GM19023 (cell line): ENCODE data around the gene PPME1.

Experiments
- ATAC-seq: cut with Tn5 transposase; IDR thresholded peaks from one replicate; pipeline ENCODE4 v1.9.1; 2021; ENCODE audit warnings: mild to moderate bottlenecking, moderate library complexity; ENCODE audit not compliant: unreplicated experiment

The PPME1 gene

GRCh38 chr11:74221816-74222215, 50.7 kb downstream of the PPME1 start:
- ATAC-seq = no peak

GRCh38 chr11:74225565-74225964, 54.5 kb downstream of the PPME1 start:
- no peak for ATAC-seq

- ATAC-seq = no peak
These were observed 55.8 kb downstream of the PPME1 start for GRCh38 chr11:74226907-74227306.

- ATAC-seq = no peak
These were observed 61.3 kb downstream of the PPME1 start for GRCh38 chr11:74232311-74232950.

GRCh38 chr11:74233683-74234082, 62.6 kb downstream of the PPME1 start:
- ATAC-seq = no peak

- no peak for ATAC-seq
These were observed 64.0 kb downstream of the PPME1 start for GRCh38 chr11:74235121-74235520.

- ATAC-seq = no peak
These were observed 66.5 kb downstream of the PPME1 start for GRCh38 chr11:74237541-74237940.

GRCh38 chr11:74238243-74238642, 67.2 kb downstream of the PPME1 start:
- ATAC-seq = no peak

- no peak for ATAC-seq
These were observed 77.4 kb downstream of the PPME1 start for GRCh38 chr11:74248469-74248868.

- no peak for ATAC-seq
These were observed 78.4 kb downstream of the PPME1 start for GRCh38 chr11:74249496-74249895.

- no peak for ATAC-seq
These were observed 82.3 kb downstream of the PPME1 start for GRCh38 chr11:74253361-74253760.

GRCh38 chr11:74255741-74256375, 84.8 kb downstream of the PPME1 start:
- no peak for ATAC-seq

- no peak for ATAC-seq
These were observed 85.5 kb downstream of the PPME1 start for GRCh38 chr11:74256378-74257133.

- ATAC-seq = no peak
These were observed 87.0 kb downstream of the PPME1 start for GRCh38 chr11:74257959-74258553.

- no peak for ATAC-seq
These were observed 91.6 kb downstream of the PPME1 start for GRCh38 chr11:74262725-74263124.

GRCh38 chr11:74265256-74265655, 94.2 kb downstream of the PPME1 start:
- no peak for ATAC-seq

- no peak for ATAC-seq
These were observed 95.9 kb downstream of the PPME1 start for GRCh38 chr11:74267014-74267413.

GRCh38 chr11:74268456-74268855, 97.4 kb downstream of the PPME1 start:
- ATAC-seq = no peak

- no peak for ATAC-seq
These were observed 98.2 kb downstream of the PPME1 start for GRCh38 chr11:74269161-74269811.

GRCh38 chr11:74272276-74272675, 101.2 kb downstream of the PPME1 start:
- ATAC-seq = no peak

GRCh38 chr11:74276581-74276980, 105.5 kb downstream of the PPME1 start:
- ATAC-seq = no peak
